IgD-negative memory B cell (primary cell): Measurements from ENCODE around the gene CTNNA3. TPM values are rescaled to one million over a fixed set of nuclear protein-coding genes. Genes with fewer than 3 reads are reported as not detected.
"Not testable (repeated sequence)": the region's sequence is repeated elsewhere in the genome, so short reads cannot be mapped to it uniquely, and the experiment has no call there.

Experiments
- H3K27ac Mint-ChIP-seq, 3 donors: one replicate each; pipeline ENCODE4 v1.8.0; 2020 to 2022; ENCODE audit warnings: mild to moderate bottlenecking in 3 of 3, mixed read lengths in 3 of 3, moderate library complexity in 1 of 3
- H3K27me3 Mint-ChIP-seq: one replicate; pipeline ENCODE4 v1.8.0; 2021; ENCODE audit warnings: mixed read lengths
- H3K36me3 Mint-ChIP-seq: one replicate; pipeline ENCODE4 v1.8.0; 2020; ENCODE audit warnings: mild to moderate bottlenecking, mixed read lengths
- H3K4me1 Mint-ChIP-seq, 3 donors: one replicate each; pipeline ENCODE4 v1.8.0; 2020 to 2022; ENCODE audit warnings: mixed read lengths in 3 of 3, mild to moderate bottlenecking in 1 of 3
- H3K4me3 Mint-ChIP-seq, 4 donors: one replicate each; pipeline ENCODE4 v1.8.0; 2020 to 2022; ENCODE audit warnings: mild to moderate bottlenecking in 4 of 4, mixed read lengths in 4 of 4, moderate library complexity in 3 of 4
- H3K9me3 Mint-ChIP-seq, 3 donors: one replicate each; pipeline ENCODE4 v1.8.0; 2020 to 2021; ENCODE audit warnings: mixed read lengths in 3 of 3, mild to moderate bottlenecking in 1 of 3
- polyA plus RNA-seq: library from polyadenylated mRNA; unstranded; fragments of 300-500 nt; fragmentation: Illumina TruSeq; gene quantifications from one replicate; pipeline ENCODE4 v1.2.3, GENCODE V29; 2021

The CTNNA3 gene
- polyA plus RNA-seq, 1 donor from 2014 or later: 1.0 TPM

DNA sequence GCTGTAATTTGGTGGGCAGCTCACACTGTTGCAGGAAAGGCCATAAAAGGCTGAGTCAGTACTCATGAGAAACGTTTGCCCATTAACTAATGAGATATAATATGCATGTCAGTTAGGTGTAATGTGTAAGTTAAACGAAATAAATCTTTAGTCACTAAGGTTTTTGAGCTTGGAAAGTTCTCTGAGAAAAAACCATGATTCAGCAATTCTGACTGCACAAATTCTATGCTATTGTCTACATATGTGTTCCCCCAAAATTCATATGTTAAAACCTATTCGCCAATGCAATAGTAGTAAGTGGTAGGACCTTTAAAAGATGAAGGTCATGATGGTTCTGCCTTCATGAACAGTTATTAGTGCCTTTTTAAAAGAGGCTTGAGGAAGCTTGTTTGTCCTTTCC lies 1329.8 kb downstream of the CTNNA3 start:
- no peaks in the 10 kb centered on the region for H3K27me3 Mint-ChIP-seq
- no peak overlapping the region for H3K4me3 Mint-ChIP-seq
- no peaks in the 10 kb centered on the region for H3K36me3 Mint-ChIP-seq
- no peak overlapping the region for H3K27ac Mint-ChIP-seq
- no peaks in the 10 kb centered on the region for H3K4me1 Mint-ChIP-seq
- peaks cover 0 to 3% (median 2%) of the 10 kb centered on the region in 3 donors for H3K9me3 Mint-ChIP-seq

DNA sequence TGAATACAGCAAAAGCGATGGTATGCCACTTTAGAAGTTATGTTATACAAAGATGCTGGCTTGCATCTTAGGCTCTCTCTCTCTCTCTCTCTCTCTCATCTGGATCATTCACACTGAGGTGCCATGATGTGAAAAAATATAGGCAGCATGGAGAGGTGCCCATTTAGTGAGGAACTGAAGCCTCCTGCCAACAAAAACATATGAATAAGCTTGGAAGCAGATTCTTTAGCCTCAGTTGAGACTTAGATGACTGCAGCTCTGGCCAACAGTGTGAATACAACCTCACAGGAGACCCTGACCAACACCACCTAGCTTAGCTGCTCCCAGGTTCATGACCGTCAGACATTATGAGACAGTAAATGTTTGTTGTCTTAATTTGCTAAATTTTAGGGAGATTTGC lies 1330.3 kb downstream of the CTNNA3 start:
- no peak overlapping the region for H3K4me3 Mint-ChIP-seq
- peaks cover 0 to 3% (median 2%) of the 10 kb centered on the region in 3 donors for H3K9me3 Mint-ChIP-seq
- H3K27me3 Mint-ChIP-seq: no peaks in the 10 kb centered on the region
- H3K4me1 Mint-ChIP-seq: no peaks in the 10 kb centered on the region
- no peak overlapping the region for H3K27ac Mint-ChIP-seq
- H3K36me3 Mint-ChIP-seq: no peaks in the 10 kb centered on the region

DNA sequence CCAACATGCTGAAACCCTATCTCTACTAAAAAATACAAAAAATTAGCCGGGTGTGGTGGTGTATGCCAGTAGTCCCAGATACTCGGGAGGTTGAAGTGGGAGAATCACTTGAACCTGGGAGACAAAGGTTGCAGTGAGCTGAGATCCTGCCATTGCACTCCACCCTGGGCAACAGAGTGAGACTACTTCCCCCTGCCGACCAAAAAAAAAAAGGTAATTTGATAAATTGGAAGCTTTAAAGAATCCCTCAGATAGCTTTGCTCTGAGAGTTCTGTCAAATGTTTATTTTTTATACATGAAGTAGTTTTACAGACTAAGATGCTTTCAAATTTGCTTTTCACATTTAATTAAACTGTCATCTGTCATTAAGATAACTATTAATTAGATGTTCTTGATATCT lies 1333.5 kb downstream of the CTNNA3 start:
- H3K9me3 Mint-ChIP-seq: peaks cover 2 to 3% (median 2%) of the 10 kb centered on the region in 3 donors
- H3K27ac Mint-ChIP-seq: no peak overlapping the region
- no peak overlapping the region for H3K4me3 Mint-ChIP-seq
- no peaks in the 10 kb centered on the region for H3K27me3 Mint-ChIP-seq
- no peaks in the 10 kb centered on the region for H3K4me1 Mint-ChIP-seq
- no peaks in the 10 kb centered on the region for H3K36me3 Mint-ChIP-seq

DNA sequence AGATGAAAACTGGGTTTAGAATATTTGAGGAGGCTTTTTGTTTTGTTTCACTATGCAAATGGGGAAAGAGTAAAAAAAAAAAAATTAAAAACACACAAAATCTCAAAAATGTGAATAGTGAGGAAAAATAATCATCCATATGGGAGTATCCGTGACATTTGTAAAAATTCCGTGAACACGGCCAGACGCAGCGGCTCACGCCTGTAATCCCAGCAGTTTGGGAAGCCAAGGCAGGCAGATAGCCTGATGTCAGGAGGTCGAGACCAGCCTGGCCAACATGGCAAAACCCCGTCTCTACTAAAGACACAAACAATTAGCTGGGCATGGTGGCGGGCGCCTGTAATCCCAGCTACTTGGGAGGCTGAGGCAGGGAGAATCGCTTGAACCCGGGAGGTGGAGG lies 1342.2 kb downstream of the CTNNA3 start:
- not testable (repeated sequence) for H3K36me3 Mint-ChIP-seq, H3K4me3 Mint-ChIP-seq, H3K27ac Mint-ChIP-seq, H3K4me1 Mint-ChIP-seq, H3K27me3 Mint-ChIP-seq
- peaks cover 2 to 10% (median 2%) of the 10 kb centered on the region in 3 donors for H3K9me3 Mint-ChIP-seq

DNA sequence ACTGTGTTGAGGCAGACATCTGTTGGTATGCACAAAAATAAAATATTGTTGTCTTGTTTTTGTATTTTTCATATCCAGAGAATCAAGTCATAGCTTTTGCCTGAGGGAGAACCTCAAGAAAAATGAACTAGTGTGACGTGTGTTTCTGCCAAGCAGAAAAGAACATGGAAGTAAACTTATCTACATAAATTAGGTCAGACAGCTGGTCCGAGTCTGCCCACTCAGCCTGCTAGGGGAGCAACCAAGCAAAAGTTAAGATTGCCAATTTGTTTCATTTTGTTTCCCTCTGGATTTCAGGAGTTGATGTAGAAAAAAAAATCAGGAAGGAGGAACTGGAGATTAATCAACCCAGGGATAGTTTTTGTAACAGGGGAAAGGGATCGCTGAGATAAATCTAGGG lies 1342.6 kb downstream of the CTNNA3 start:
- Mint-ChIP-seq H3K4me3 (no peak overlapping the region), H3K36me3 (no peaks in the 10 kb centered on the region), H3K9me3 (peaks cover 2 to 10% (median 2%) of the 10 kb centered on the region in 3 donors), H3K27ac (no peak overlapping the region), H3K27me3 (no peaks in the 10 kb centered on the region), H3K4me1 (no peaks in the 10 kb centered on the region)

DNA sequence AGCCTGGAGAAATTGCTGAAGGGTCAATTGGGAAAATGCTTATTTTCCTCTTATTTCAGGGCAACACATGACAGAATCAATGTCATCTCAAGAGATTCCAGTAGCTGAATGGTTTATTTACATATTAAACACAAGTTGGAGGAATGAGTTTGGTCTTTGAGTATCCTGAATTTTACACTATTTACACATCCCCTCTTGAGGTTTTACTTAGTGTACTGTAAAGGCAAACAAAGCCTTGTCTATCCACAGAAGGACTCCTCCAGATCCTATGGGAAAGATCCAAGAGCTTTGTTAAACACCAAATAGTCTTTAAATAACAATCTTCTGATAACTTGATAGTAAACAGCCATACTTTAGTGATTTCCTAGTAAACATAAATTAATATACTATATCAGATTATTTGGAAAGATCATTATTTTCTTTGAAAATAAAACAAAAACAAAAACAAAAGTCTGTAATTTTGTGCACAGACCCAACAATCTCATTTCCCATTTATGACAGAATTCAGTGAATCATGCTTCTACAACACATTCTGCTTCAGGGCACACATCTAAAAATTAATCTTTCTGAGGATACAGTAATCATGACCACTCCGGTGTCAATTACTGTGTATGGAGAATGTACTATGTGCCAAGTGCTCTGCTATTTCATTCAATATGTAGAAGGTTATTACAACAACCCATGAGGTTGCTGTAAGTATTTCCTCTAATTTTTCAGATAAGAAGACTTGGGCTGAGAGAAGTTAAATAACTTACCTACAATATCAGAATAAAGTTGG lies 1345.2 kb downstream of the CTNNA3 start:
- peaks cover 2 to 8% (median 4%) of the 10 kb centered on the region in 3 donors for H3K9me3 Mint-ChIP-seq
- H3K27ac Mint-ChIP-seq: no peak overlapping the region
- no peaks in the 10 kb centered on the region for H3K4me1 Mint-ChIP-seq
- no peak overlapping the region for H3K4me3 Mint-ChIP-seq
- no peaks in the 10 kb centered on the region for H3K27me3 Mint-ChIP-seq
- no peaks in the 10 kb centered on the region for H3K36me3 Mint-ChIP-seq

DNA sequence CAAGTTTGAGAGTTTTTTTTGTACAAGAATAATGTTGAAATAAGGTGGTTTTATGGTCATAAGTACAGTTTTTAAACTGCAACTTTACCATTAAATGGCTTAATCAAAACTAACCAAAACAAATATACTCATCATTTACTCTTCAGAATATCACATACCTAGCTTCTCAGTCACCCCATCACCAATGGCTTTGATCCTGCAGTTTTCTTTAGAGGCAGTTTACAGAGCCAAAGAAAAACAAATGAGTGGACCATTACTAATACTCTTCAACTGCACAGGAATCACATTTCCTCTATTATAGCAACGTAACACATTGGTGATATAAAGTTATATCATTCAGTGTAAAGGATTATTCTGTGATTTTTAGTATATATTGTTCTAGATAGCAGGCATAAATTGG lies 1346.3 kb downstream of the CTNNA3 start:
- Mint-ChIP-seq H3K36me3 (no peaks in the 10 kb centered on the region), H3K27me3 (no peaks in the 10 kb centered on the region), H3K9me3 (peaks cover 2 to 8% (median 4%) of the 10 kb centered on the region in 3 donors), H3K4me3 (no peak overlapping the region), H3K27ac (no peak overlapping the region), H3K4me1 (no peaks in the 10 kb centered on the region)

DNA sequence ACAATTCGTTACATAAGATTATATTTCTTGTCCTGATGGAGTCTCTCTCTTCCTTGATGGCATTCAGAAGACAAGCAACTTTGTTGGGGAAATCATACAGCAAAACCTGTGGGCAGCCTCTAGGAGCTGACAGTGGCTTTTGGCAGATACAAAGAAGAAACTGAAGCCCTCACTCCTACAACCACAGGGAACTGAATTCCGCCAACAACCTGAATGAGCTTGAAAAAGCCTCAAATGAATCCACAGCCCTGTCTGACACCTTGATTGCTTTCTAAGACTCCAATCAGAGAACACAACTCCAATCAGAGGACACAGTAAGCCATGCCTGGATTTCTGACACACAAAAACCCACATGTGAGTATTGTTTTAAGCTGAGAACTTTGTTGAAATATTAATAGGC lies 1346.9 kb downstream of the CTNNA3 start:
- Mint-ChIP-seq H3K9me3 (peaks cover 2 to 8% (median 2%) of the 10 kb centered on the region in 3 donors), H3K27ac (no peak overlapping the region), H3K36me3 (no peaks in the 10 kb centered on the region), H3K27me3 (no peaks in the 10 kb centered on the region), H3K4me1 (no peaks in the 10 kb centered on the region), H3K4me3 (no peak overlapping the region)

DNA sequence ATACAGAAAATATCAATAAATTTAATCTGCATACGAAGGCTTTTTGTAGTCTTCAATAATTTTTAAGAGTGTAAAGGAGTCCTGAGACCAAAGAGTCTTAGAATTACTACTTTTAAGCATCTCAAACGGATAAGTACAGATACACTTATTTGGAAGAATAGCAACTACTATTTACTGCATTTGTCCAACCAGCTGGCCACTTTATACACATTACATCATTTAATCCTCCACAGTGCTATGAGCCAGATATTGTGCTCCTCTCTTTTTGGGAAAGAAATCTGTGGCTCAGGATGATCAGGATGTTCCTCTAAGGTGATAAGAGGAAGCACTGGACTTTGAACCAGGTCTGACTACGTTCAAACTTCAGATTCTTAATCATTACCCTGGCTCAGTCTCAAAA lies 1358.8 kb downstream of the CTNNA3 start:
- Mint-ChIP-seq H3K27ac (no peak overlapping the region), H3K4me3 (no peak overlapping the region), H3K4me1 (no peaks in the 10 kb centered on the region), H3K27me3 (no peaks in the 10 kb centered on the region), H3K36me3 (no peaks in the 10 kb centered on the region), H3K9me3 (peaks cover 0 to 13% (median 5%) of the 10 kb centered on the region in 3 donors)

DNA sequence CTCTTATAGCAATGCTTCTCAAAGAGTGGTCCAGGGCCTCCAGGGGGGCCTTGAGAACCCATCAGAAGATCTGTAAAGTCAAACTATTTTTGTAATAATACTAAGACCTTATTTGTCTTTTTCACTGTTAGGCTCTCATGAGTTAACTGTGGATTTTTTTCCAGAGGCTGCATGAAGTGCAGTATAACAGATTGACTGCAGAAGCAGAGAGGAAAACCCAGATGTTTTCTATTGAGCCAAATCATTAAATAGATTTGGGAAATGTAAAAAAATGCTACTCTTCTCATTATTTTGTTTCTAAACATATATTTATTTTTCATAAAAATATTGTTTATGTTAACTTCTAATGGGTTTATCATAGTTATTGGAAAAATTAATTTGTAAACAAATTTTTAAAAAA lies 1359.2 kb downstream of the CTNNA3 start:
- Mint-ChIP-seq H3K9me3 (peaks cover 0 to 13% (median 5%) of the 10 kb centered on the region in 3 donors), H3K4me1 (no peaks in the 10 kb centered on the region), H3K27ac (no peak overlapping the region), H3K27me3 (no peaks in the 10 kb centered on the region), H3K4me3 (no peak overlapping the region), H3K36me3 (no peaks in the 10 kb centered on the region)

DNA sequence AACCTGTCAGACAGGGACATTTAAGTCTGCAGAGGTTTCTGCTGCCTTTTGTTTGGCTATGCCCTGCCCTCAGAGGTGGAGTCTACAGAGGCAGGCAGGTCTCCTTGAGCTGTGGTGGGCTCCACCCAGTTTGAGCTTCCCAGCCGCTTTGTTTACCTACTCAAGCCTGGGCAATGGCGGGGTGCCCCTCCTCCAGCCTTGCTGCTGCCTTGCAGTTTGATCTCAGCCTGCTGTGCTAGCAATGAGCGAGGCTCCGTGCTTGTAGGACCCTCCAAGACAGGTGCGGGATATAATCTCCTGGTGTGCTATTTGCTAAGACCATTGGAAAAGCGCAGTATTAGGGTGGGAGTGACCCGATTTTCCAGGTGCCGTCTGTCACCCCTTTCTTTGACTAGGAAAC lies 1360.2 kb downstream of the CTNNA3 start:
- not testable (repeated sequence) for H3K4me1 Mint-ChIP-seq, H3K4me3 Mint-ChIP-seq

DNA sequence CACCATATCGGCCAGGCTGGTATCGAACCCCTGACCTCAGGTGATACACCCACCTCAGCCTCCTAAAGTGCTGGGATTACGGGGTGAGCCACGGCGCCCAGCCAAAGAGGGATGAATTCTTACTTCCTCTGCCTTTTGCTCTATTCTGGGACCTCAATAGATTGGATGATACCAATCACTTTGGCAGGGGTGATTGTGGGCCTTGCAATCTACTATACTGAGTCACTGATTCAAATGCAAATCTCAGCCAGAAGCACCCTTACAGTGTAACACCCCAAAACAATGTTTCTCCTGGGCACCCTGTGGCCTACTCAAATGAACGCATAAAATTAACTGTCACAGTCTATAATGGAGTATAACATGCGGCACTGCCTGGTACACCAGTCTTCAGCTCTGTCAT lies 1366.8 kb downstream of the CTNNA3 start:
- Mint-ChIP-seq H3K27me3 (no peaks in the 10 kb centered on the region), H3K4me3 (no peak overlapping the region), H3K27ac (no peak overlapping the region), H3K9me3 (peaks cover 2 to 5% (median 4%) of the 10 kb centered on the region in 3 donors), H3K36me3 (no peaks in the 10 kb centered on the region), H3K4me1 (no peaks in the 10 kb centered on the region)

More for the DNA sequence above, 1360.2 kb downstream of the CTNNA3 start:
- H3K27ac Mint-ChIP-seq, H3K9me3 Mint-ChIP-seq, H3K36me3 Mint-ChIP-seq, H3K27me3 Mint-ChIP-seq: not testable (repeated sequence)

DNA sequence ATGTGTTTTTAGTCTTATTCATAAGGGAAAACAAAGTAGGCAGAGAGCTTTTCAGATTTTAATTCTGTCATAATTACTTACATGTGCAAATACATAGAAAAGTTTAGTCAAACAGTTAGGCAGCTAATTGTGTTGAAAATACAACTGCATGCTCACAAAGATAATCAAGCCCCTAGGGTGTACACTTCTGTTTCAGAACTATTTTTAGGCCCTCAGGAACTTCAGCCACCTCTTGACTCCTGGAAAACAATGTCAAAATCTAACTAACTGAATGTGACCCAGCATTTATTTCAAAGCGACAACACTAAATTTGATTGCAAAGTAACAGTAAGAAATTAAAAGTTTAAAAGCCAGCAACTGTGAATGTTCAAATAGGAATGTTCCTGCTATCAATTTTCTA lies 1369.1 kb downstream of the CTNNA3 start:
- Mint-ChIP-seq H3K27me3 (no peaks in the 10 kb centered on the region), H3K4me1 (no peaks in the 10 kb centered on the region), H3K4me3 (no peak overlapping the region), H3K27ac (no peak overlapping the region), H3K9me3 (peaks cover 0 to 4% (median 2%) of the 10 kb centered on the region in 3 donors), H3K36me3 (no peaks in the 10 kb centered on the region)

DNA sequence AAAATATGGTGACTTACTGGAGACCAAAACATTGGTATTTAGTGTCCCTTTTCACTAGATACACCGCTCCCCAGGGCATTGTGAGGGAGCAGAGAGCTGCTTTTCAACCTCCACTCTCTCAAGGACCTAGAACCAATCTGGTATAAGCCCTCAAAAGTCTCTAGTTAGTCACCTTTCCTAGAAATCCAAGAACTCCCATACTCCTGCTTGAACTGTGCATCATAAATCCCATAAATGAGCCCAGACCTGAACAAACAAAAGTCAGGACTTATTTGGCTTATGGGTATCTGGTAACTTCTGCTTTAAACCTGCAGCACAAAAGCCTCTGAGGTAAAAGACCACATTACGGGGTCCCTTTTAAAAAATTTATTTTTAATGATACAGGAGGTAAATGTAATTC lies 1373.2 kb downstream of the CTNNA3 start:
- Mint-ChIP-seq H3K4me1 (no peaks in the 10 kb centered on the region), H3K9me3 (peaks cover 0 to 2% (median 1%) of the 10 kb centered on the region in 3 donors), H3K36me3 (no peaks in the 10 kb centered on the region), H3K4me3 (no peak overlapping the region), H3K27ac (no peak overlapping the region), H3K27me3 (no peaks in the 10 kb centered on the region)

DNA sequence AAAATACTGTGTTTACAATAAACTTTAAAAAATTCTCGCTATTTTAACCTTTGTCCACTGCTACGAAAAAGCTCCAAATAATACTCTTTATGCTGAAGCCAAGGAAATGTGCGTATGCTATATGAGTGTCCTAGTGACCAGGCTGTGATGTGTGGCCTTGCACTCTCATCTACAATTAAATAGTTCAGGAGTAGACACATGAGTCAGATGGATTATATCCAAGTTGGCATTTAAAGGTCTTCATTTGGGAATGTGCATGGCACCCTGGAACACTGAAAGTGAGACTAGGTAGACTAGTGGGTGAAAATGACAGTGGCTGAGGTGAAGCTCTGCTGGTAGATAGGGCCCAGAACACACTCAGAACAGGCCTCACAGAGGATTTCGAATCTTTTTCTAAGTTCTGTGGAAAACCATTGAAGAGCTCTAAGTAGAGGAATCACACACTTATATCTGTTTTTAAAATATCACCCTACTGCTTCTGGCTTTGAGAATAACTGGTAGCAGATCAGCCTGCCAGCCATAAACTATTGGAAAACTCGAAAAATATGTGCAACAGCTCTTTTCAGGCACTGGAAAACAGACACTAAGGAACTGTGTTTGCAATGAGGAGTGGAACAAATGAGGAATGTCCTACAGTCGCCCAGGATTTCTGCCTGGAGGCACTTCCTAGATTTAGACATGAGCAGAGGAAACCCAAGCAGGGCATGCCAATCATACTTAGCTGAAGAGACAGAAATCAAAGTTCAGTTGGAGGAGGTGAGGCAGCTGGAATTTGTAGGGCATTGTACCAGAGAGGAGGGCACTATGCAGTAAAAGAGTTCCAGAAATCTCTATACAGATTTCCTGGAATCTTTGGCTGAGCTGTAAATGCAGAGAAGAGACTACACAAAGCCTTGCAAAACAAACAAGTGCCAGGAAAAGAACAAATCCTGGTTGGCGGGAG lies 1374.0 kb downstream of the CTNNA3 start:
- Mint-ChIP-seq H3K4me1 (no peaks in the 10 kb centered on the region), H3K27ac (no peak overlapping the region), H3K27me3 (no peaks in the 10 kb centered on the region), H3K9me3 (peaks cover 0 to 2% (median 1%) of the 10 kb centered on the region in 3 donors), H3K36me3 (no peaks in the 10 kb centered on the region), H3K4me3 (no peak overlapping the region)
